Tibial nerve (tissue), 3 donors: ENCODE results near the gene RAD50.

ENCODE experiments used
- CTCF ChIP-seq, 5 experiments: fragments of 200-600 bp in 3 of 5; fragments of 450-650 bp in 2 of 5; sonication (generic) in 3 of 5; IDR thresholded peaks; one replicate each; pipeline ENCODE4 v1.5.1; 2016 to 2019; ENCODE audit warnings: antibody characterized with exemption in 5 of 5, mild to moderate bottlenecking in 3 of 5, moderate library complexity in 2 of 5
- POLR2A ChIP-seq, 2 donors: fragments of 450-650 bp; IDR thresholded peaks; one replicate each; pipeline ENCODE4 v1.6.1; 2017; ENCODE audit warnings: antibody characterized with exemption in 2 of 2, mild to moderate bottlenecking in 2 of 2, moderate library complexity in 2 of 2

- TF ChIP-seq CTCF (IDR thresholded peaks at IDR 0.05) (no peak), POLR2A (IDR thresholded peaks at IDR 0.05) (no peak)
These were observed 10.7 kb upstream of the RAD50 start for GRCh38 chr5:132546108-132546507.
